CD4-positive, alpha-beta T cell treated with Interleukin-6 for 4 hours (primary cell): ENCODE data around the gene BATF2.
"Not testable (repeated sequence)": the region's sequence is repeated elsewhere in the genome, so short reads cannot be mapped to it uniquely, and the experiment has no call there.

Experiments used
- DNase-seq: peaks from one replicate; pipeline ENCODE4 v3.0.0-alpha.2; 2020; ENCODE audit warnings: mixed read lengths

BATF2 gene

DNA sequence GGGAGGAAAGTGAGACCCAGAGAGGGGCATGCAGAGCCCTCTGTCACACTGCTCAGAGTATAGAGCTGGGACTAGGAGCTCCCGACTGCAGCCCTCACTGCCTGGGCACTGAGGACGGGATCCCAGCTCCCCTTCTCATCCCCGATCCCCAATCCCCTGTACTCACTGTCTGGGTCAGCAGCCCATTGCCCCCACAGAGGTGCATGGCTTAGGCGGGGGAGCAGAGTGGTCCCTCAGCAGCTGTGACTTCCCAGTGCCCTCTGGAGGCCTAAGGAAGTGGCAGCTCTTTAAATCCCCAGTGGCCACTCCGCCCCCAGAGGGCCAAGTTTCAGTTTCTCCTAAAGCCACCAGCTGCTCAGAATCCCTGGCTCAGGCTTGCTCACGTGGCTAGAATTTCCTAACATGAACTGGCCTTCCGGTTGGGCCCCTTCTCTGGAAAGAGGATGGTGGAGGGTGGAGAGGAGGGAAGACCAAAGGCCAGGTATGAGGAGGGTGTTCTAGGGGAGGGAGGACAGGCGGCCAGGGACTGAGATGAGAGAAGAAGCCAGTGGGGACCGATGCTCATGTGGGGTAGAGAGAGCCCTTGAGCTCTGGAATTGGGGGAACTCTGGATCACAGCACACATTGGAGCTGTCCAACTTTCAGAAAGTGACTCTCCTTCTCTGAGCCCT is at the start of gene BATF2:
Gene BATF2 (minus strand): TSS at position 262 of the 671 bp plus-strand sequence. CDS start 57 bp downstream, at position 205.
- DNase-seq, result peak; percentile 22

- DNase-seq, result no peak
Measured at GRCh38 chr11:65045728-65046127, 49.0 kb upstream of the BATF2 start.

- DNase-seq, result no peak
Measured at GRCh38 chr11:65045061-65045460, 48.3 kb upstream of the BATF2 start.

DNA sequence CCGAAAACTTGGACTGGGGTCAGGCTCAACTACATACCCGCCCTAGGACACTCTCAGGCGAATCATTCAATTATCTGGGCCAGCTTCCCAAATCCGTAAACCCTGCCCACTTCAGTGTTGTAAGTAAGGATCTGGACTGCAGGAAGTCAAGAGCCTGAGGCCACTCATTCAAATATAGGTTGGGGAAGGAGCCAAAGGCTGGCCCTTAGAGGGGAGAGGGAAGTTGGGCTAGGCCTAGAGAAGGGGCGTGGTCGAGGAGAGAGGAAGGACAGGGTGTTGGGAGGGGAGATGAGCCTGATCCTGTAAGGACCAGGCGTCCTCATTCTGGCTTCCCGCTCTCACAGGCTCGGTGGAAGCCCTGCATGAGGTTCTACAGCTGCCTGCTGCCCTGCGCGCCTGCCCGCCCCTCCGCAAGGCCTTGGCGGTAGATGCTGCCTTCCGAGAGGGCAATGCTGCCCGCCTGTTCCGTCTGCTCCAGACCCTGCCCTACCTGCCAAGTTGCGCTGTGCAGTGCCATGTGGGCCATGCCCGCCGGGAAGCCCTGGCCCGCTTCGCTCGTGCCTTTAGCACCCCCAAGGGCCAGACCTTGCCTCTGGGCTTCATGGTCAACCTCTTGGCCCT is 47.2 kb upstream of the BATF2 start:
- no peak for DNase-seq

DNA sequence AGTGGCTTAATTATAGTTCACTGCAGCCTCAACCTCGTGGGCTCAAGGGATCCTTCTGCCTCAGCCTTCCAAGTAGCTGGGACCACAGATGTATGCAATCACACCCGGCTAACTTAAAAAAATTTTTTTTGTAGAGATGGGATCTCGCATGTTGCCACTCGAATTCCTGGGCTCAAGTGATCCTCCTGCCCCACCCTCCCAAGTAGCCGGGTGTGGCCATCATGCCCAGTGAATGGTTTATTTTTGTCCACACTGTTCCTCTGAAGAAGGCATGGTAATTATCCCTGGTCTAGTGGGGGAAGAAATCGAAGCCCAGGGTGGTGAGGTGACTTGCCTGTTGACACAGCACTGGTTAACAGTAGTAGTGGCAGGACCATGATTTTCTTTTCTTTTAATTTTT is 46.1 kb upstream of the BATF2 start:
- DNase-seq, result no peak

DNA sequence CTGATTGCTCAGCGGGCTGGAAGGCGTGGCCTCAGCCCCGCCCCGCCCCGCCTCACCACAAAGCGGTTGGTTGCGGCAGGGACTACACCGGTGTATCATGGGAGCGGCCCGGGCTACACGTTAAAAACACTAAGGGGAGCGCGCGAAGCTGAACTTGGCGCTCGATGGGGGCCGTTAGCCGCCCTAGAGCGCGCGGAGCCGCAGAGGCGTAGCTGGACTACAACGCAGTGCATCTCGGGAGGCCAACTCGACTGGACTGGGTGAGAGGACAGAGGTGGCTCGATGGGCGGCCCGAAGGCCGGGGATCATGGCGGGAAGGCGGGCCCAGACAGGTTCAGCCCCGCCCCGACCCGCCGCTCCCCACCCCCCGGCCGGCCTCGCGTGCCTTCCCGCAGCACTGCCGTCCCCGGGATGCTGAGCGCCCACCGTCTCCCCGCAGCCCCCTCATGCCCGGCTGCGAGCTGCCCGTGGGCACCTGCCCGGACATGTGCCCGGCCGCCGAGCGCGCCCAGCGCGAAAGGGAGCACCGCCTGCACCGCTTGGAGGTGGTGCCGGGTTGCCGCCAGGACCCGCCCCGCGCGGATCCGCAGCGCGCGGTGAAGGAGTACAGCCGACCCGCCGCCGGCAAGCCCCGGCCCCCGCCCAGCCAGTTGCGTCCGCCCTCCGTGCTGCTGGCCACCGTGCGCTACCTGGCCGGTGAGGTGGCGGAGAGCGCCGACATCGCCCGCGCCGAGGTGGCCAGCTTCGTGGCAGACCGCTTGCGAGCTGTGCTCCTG is 44.3 kb upstream of the BATF2 start, which contains the start of gene SAC3D1:
Gene SAC3D1 (plus strand): TSS at position 364 of the 776 bp plus-strand sequence. CDS start 83 bp downstream, at position 447.
- DNase-seq, result peak; percentile 91

DNA sequence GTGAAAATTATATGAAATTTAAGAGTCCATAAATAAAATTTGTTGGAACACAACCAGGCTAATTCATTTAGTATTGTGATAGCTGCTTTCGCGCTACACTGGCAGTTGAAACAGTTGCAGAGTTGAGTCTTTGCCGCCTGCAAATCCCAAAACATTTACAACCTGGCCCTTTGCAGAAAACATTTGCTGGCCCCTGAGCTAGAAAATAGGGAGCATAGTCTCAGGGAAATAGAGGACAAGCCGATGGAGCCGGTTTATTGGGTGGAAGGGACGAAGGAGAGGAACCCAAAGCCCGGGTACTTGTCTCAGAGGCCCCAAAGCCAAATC is 43.7 kb upstream of the BATF2 start:
- no peak for DNase-seq

DNA sequence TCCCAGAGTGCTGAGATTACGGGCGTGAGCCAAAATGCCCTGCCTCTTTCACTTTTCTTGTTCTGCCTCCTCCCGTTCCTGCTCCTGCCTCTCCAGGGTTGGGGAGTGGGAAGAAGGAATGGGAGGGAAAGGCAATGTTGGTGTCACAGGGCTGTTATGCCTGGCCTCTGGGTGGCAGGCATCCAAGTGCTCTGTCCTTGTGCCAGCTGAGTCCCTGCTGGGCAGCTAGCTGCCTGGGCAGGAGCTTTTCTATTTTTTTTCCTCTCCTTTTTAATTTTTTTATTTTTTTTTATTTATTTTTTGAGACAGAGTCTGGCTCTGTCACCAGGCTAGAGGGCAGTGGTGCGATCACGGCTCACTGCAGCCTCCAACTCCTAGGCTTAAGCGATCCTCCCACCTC is 40.2 kb upstream of the BATF2 start:
- no peak for DNase-seq

DNA sequence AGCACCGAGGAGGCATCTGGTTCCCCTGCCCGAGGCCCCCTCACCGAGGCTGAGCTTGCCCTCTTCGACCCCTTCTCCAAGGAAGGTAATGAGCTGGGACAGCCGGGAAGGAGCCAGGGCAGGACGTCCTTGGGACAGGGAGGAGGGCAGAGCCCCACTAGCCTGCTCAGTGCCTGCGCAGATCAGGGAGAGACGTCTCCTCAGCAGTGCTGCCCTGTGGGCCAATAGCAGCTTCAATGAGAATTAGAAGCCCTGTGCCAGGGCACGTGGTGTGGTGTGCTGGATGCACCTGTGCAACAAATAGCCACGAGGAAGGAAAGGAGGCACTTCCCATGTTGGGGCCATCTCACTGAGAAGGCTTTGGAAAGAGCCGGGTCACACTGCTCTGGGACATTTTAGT is 38.8 kb upstream of the BATF2 start:
- DNase-seq, result no peak

GRCh38 chr11:65034423-65034822 is 37.7 kb upstream of the BATF2 start:
- no peak for DNase-seq

- no peak for DNase-seq
Measured at GRCh38 chr11:65032216-65032615, 35.4 kb upstream of the BATF2 start.

DNA sequence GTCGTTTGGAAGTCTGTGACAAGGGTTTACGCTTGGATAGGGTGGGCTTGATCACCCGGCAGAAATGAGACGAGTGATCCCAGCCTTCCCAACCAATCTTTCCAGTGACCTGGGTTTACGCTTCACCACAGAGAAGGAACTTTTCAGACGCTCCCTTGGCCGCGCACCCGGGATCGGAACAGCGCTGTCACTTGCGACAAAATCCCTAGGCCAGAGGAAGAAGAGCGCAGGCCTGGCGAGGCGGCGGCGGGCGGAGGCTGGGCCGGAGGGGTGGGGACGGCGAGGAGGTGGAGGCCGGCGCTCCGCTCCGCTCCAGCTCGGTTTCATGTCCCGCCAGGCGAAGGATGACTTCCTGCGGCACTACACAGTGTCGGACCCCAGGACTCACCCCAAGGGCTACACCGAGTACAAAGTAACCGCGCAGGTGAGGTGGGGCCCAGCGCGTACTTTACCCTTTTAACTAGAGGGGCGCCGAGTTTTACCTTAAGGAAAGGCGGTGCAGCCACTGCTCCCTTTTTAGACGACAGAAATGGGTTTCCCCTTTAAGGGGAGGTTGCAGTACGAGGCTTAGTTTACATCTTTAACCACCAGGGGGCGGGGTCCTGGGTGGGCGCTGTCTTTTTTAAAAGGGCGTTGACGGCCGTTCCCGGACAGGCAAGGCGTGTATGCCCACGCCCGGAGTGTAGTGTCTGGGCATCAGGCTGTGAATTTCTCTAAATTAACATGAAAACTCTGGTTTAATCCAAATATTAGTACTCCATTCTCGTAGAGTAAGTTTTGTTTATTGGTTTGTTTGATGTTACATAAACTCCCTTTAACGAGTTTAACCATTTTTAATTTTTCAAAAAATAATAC is 30.7 kb upstream of the BATF2 start, which contains the start of gene SNX15:
Gene SNX15 (plus strand): TSS at position 227 of the 855 bp plus-strand sequence. CDS start 99 bp downstream, at position 326.
- DNase-seq, result peak; percentile 92

GRCh38 chr11:65026810-65027209 is 30.0 kb upstream of the BATF2 start:
- no peak for DNase-seq

DNA sequence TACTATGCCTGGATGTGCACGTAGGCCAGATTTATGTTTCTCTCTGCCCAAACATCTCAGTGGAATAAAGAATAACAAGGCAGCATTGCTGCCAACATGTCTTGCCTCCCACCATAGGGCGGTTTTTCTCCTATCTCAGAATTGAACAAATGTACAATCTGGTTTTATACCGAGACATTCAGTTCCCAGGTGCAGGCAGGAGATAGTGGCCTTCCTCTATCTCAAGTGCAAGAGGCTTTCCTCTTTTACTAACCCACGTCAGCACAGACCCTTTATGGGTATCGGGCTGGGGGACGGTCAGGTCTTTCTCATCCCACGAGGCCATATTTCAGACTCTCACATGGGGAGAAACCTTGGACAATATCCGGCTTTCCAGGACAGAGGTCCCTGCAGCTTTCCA is 26.7 kb upstream of the BATF2 start:
- not testable (repeated sequence) for DNase-seq

DNA sequence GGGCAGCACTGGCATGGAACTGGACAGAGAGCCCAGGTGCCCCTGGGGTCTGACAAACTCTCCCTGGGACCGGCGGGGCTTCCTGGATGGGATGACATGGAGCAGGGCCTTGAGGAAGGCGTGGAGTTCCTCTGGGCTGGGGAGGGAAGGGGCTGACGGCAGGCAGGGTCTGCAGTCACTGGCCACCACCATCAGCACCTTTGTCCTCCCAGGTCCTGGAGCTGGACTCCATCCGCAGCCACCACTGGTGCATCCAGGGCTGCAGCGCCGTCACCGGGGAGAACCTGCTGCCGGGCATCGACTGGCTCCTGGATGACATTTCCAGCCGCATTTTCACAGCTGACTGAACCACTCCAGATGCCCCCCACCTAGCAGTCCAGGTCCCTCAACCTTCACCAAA is 24.7 kb upstream of the BATF2 start:
- no peak for DNase-seq

DNA sequence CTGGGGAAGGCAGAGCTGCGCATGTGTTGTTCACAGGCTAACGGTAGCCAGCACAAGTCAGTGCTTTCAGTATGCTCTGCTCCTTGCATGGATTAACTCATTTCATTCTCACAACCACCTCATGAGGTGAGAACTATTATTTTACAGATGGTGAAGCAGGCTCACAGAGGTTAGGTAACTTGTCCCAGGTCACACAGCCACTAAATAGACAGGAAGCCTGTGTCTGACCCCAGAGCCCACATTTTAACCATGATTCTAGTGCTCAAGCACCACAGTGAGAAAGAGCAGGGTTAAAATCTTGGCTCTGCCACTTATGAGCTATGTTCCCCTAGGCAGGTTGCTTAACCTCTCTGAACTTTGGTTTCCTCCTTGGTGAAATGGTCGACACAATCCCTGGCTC is 24.2 kb upstream of the BATF2 start:
- DNase-seq, result no peak

DNA sequence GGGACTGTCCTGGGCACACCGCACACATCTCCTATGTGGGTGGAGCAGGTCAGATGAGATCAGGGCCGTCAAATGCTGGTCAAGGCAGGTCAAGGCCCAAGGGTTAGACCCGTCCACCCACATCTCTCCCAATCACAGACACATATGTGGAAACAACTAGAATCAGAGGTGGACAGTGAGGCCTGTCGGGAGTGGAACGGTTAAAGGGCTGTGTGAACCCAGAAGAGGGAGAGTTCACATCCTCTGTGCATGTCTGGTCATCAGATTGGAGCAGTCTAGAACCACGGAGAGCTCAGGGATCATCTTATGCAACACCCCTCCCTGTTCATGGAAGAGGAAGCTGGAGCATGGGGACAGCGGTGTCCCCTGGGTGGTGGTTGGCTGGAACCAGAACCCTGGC is 23.1 kb upstream of the BATF2 start:
- DNase-seq, result no peak

DNA sequence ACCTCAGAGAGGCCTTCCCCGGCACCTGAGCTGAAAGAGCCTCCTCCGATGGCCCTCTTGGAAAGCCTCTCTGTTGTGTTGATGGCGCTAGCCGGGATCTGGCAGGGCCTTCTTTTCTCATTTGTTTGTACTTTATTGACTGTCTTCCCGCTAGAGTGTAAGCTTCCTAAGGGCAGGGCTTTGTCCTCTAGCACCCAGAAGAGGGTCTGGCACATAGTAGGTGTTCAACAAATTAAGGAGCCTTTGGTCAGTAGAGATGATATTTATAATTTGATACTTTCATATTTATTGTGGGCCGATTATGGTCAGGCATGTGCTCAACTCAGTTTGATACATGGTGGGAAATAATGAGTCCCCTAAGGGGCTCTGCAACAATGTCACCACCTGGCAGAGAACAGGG is 21.2 kb upstream of the BATF2 start:
- no peak for DNase-seq

GRCh38 chr11:65016705-65017104 is 19.9 kb upstream of the BATF2 start:
- DNase-seq, result no peak

DNA sequence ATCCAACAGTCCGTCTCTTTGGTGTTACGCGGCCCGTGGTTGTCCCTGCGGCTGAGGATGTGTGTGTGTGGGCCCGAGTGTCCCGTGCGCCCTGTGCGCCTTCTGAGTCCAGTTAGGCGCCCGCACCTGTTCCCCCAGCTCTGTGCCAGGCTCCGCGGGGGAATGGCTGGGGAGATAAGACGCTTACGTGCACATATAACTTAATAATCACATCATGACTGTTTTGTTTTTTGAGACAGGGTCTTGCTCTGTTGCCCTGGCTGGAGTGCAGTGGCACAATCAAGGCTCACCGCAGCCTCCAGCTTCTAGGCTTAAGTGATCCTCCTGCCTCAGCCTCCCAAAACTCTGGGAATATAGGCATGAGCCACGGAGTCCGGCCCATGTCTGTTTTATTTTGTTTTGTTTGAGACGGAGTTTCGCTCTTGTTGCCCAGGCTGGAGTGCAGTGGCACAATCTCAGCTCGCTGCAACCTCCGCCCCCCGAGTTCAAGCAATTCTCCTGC is 18.0 kb upstream of the BATF2 start:
- DNase-seq, result no peak

DNA sequence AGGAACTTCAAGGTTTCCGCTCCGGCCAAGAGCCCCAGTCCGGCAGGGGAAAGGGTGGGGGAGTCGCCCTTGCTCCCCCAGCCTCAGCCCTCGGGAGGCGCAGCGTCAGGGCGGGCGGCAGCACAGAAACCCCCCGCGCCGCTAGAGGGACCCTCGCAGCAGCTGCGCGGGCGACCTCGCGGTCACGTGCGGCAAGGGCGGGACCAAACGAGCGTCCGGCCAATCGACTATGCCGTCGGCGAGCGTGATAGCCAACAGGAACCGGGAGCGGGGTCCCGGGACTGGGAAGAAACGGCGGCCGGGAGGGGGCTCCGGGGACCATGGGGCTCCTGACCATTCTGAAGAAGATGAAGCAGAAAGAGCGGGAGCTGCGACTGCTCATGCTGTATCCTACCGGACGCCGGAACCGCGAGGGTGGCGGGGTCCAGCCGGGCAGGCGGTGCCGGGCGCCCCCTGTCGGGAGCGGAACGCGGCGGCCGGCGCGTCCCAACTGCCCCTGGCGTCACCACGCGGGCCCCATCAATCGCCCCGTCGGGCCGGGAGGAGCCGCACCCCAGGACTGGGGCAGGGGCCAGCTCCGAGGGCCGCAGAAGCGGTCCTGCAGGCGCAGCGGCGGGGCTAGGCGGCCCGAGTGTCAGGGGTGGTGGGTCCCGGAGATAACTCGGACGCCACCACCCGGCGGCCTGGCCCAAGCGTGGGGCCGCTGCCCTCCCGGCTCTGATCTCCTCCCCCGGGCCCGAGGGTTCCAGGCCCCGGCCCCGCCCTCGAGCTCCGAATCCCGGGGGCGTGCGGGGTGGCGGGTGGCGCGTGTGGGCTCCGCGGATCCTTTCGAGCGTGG is 17.3 kb upstream of the BATF2 start, which contains the start of gene ARL2:
Gene ARL2 (plus strand): TSS at position 273 of the 838 bp plus-strand sequence. CDS start 48 bp downstream, at position 321.
- DNase-seq, result peak; percentile 89
